Left lung (tissue), 10 donors: ENCODE data around the gene NEB. TPM values are rescaled to one million over a fixed set of nuclear protein-coding genes. Genes with fewer than 3 reads are reported as not detected.
"Not testable (repeated sequence)": the region's sequence is repeated elsewhere in the genome, so short reads cannot be mapped to it uniquely, and the experiment has no call there.

Experiments used
- ATAC-seq: fragments of 200-7000 bp; cut with Tn5 transposase; one replicate; pipeline ENCODE4 v1.9.1; 2020; ENCODE audit warnings: moderate library complexity
- DNase-seq, 4 donors: peaks; one replicate each; pipeline ENCODE4 v3.0.0-alpha.2; 2013 to 2020
- H3K27ac ChIP-seq, 2 donors: fragments of 200-600 bp; sonication (generic) in 1 of 2; one replicate each; pipeline versions ENCODE4 v1.5.0 to v1.8.0; 2020 to 2021
- H3K27me3 ChIP-seq, 2 donors: fragments of 200-600 bp; sonication (generic) in 1 of 2; one replicate each; pipeline versions ENCODE4 v1.5.0 to v1.8.0; 2020 to 2021
- H3K36me3 ChIP-seq, 2 donors: fragments of 200-600 bp; sonication (generic) in 1 of 2; one replicate each; pipeline versions ENCODE4 v1.5.0 to v1.8.0; 2020 to 2021
- H3K4me1 ChIP-seq, 2 donors: fragments of 200-600 bp; one replicate each; pipeline ENCODE4 v1.8.0; 2021
- H3K4me3 ChIP-seq, 2 donors: fragments of 200-600 bp; sonication (generic) in 1 of 2; one replicate each; pipeline versions ENCODE4 v1.5.0 to v1.8.0; 2020 to 2021; ENCODE audit warnings: mild to moderate bottlenecking in 1 of 2
- H3K9me3 ChIP-seq, 2 donors: fragments of 200-600 bp; sonication (generic) in 1 of 2; one replicate each; pipeline versions ENCODE4 v1.5.0 to v1.8.0; 2020 to 2021
- CTCF ChIP-seq, 2 donors: fragments of 200-600 bp; sonication (generic) in 1 of 2; IDR thresholded peaks; one replicate each; pipeline versions ENCODE4 v1.5.0 to v1.8.0; 2021; ENCODE audit warnings: antibody characterized with exemption in 2 of 2
- intact Hi-C, 2 donors: fragments of 100-400 bp; cut with DNase I; formaldehyde crosslinking; loops; one replicate each; pipeline versions ENCODE4 v1.11.2 to v1.14.2; 2022
- polyA plus RNA-seq, 6 donors: library from polyadenylated mRNA; unstranded; fragments of 120-200 nt; gene quantifications; one replicate each; pipeline ENCODE4 v1.2.1, GENCODE V29; 2013; ENCODE audit not compliant: insufficient read length in 6 of 6
- total RNA-seq, 2 donors: library from RNA; stranded (reverse); fragmentation: NEBNext Ultra II Directional; extraction: Animal tissue kit (Norgen Biotek cat#: 25700); gene quantifications; one replicate each; pipeline ENCODE4 v1.2.1, GENCODE V29; 2021
- donor health status: DM: no; HTN: yes; CAD: no.
- donor health status: DM: no; HTN: no; CAD: no.

Gene NEB
- total and polyA plus RNA-seq, 8 donors: 1.3 to 9.7 (median 6.6) TPM

GRCh38 chr2:151753540-151753939 is 19.3 kb upstream of the NEB start:
- ATAC-seq (no peak), DNase-seq (no peak)
- no peak for TF ChIP-seq CTCF (IDR thresholded peaks at IDR 0.05)
- Histone ChIP-seq H3K4me3 (no peak overlapping the region), H3K27ac (no peak overlapping the region), H3K36me3 (no peaks in the 10 kb centered on the region), H3K27me3 (no peaks in the 10 kb centered on the region), H3K9me3 (no peaks in the 10 kb centered on the region), H3K4me1 (no peaks in the 10 kb centered on the region)
- intact Hi-C loops: no loop called here

- H3K9me3 ChIP-seq, H3K4me1 ChIP-seq, H3K27ac ChIP-seq, intact Hi-C loops, DNase-seq, ATAC-seq, H3K4me3 ChIP-seq, H3K27me3 ChIP-seq, H3K36me3 ChIP-seq: not testable (repeated sequence)
Measured at GRCh38 chr2:151745261-151745660, 11.0 kb upstream of the NEB start.

GRCh38 chr2:151730262-151730975 is 3.9 kb downstream of the NEB start:
- no peak for TF ChIP-seq CTCF (IDR thresholded peaks at IDR 0.05)
- H3K4me3 ChIP-seq: no peak overlapping the region
- intact Hi-C loops: no loop called here
- ATAC-seq: no peak
- H3K27me3 ChIP-seq: no peaks in the 10 kb centered on the region
- no peaks in the 10 kb centered on the region for H3K36me3 ChIP-seq
- H3K4me1 ChIP-seq: no peaks in the 10 kb centered on the region
- no peaks in the 10 kb centered on the region for H3K9me3 ChIP-seq
- H3K27ac ChIP-seq: no peak overlapping the region
- DNase-seq: no peak

- Histone ChIP-seq H3K9me3 (no peaks in the 10 kb centered on the region), H3K4me3 (no peak overlapping the region), H3K27me3 (no peaks in the 10 kb centered on the region), H3K36me3 (no peaks in the 10 kb centered on the region), H3K27ac (no peak overlapping the region), H3K4me1 (no peaks in the 10 kb centered on the region)
- DNase-seq (no peak), ATAC-seq (no peak)
- TF ChIP-seq CTCF (IDR thresholded peaks at IDR 0.05): no peak
- intact Hi-C loops: no loop called here
Measured at GRCh38 chr2:151729837-151730236, 4.4 kb downstream of the NEB start.

- no peaks in the 10 kb centered on the region for H3K4me1 ChIP-seq
- H3K36me3 ChIP-seq: no peaks in the 10 kb centered on the region
- no peak overlapping the region for H3K27ac ChIP-seq
- ATAC-seq: peak; percentile 68
- TF ChIP-seq CTCF (IDR thresholded peaks at IDR 0.05): no peak
- no peaks in the 10 kb centered on the region for H3K27me3 ChIP-seq
- H3K4me3 ChIP-seq: no peak overlapping the region
- intact Hi-C loops: no loop called here
- no peaks in the 10 kb centered on the region for H3K9me3 ChIP-seq
- DNase-seq: no peak
Measured at GRCh38 chr2:151729415-151729811, 4.9 kb downstream of the NEB start.
